Measurements from ENCODE around the gene ATRAID.

ATRAID gene

DNA sequence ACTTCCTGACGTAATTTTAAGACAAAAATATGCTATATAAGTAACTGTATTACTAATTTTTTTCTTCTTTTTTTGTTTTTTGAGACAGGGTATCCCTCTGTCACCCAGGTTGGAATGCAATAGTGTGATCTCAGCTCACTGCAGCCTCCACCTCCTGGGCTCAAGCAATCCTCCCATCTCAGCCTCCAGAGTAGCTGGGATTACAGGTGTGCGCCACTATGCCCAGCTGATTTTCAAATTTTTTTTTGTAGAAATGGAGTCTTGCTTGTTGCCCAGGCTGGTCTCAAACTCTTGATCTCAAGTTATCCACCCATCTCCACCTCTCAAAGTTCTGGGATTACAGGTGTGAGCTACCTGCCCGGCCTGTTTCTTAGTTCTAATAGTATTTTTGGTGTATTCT lies 33.4 kb upstream of the ATRAID start:
- Histone ChIP-seq H2BK120ac (ENCODE audit: low read depth, low read length) (no peak overlapping the region), H4K8ac (ENCODE audit: low read depth, low read length) (no peak overlapping the region), H3K79me1 (ENCODE audit: low read length) (no peaks in the 10 kb centered on the region), H3K36me3 (ENCODE audit: control insufficient read depth, insufficient read depth, low read length) (no peaks in the 10 kb centered on the region), H3K4ac (ENCODE audit: low read depth, low read length) (no peak overlapping the region), H2BK5ac (ENCODE audit: low read length) (no peak overlapping the region), H3K18ac (ENCODE audit: low read length) (no peak overlapping the region), H3K23ac (ENCODE audit: low read length) (no peak overlapping the region), H3K9ac (ENCODE audit: low read length) (no peak overlapping the region), H3K27me3 (ENCODE audit: insufficient read depth, low read length, poor library complexity) (no peaks in the 10 kb centered on the region), H4K5ac (ENCODE audit: low read length) (no peak overlapping the region), H2BK15ac (replicated peaks; ENCODE audit: low read depth) (no peak overlapping the region), H3K4me2 (ENCODE audit: low read length) (no peak overlapping the region), H3K4me3 (ENCODE audit: low read length) (no peak overlapping the region), H3K27ac (ENCODE audit: low read depth, low read length) (no peak overlapping the region), H3K56ac (ENCODE audit: low read length) (no peak overlapping the region), H3K79me2 (ENCODE audit: control insufficient read depth, insufficient read depth, low read length) (no peaks in the 10 kb centered on the region), H2AK5ac (ENCODE audit: low read length) (no peak overlapping the region), H3K4me1 (ENCODE audit: control insufficient read depth, low read depth, low read length) (no peaks in the 10 kb centered on the region)
- no peak for DNase-seq
- WGBS (ENCODE audit: extremely low coverage, insufficient coverage, low lambda C conversion rate): no CpG with 5 or more reads among the region's 3 CpGs

DNA sequence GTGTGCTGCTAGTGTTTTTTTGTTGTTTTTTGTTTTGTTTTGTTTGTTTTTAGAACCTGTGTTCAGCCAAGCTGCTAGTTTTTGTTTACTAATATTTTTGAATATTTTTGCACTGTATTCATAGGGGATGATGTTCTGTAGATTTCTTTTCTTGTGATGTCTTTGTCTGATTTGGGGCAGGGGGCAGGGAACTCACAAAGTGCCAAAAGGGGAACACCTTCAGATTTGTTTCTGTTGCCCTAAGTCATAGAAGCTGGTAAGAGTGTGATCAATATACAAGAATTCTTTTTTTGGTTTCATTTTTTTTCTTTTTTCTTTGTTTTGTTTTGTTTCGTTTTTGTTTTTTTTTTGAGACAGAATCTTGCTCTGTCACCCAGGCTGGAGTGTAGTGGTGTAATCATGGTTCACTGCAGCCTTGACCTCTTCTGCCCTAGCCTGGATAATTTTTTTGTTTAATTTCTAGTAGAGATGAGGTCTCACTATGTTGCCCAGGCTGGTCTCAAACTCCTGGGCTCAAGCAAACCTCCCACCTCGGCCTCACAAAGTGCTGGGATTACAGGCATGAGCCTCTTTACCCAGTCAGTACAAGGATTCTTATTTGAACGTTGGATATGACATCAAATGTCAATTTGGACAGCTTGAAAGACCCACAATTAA lies 32.4 kb upstream of the ATRAID start:
- H3K4me1 ChIP-seq (ENCODE audit: control insufficient read depth, low read depth, low read length): no peaks in the 10 kb centered on the region
- WGBS (ENCODE audit: extremely low coverage, insufficient coverage, low lambda C conversion rate): no CpG with 5 or more reads among the region's 3 CpGs
- H2BK15ac ChIP-seq (replicated peaks; ENCODE audit: low read depth): no peak overlapping the region
- no peaks in the 10 kb centered on the region for H3K27me3 ChIP-seq (ENCODE audit: insufficient read depth, low read length, poor library complexity)
- no peak overlapping the region for H3K4me2 ChIP-seq (ENCODE audit: low read length)
- no peak overlapping the region for H3K23ac ChIP-seq (ENCODE audit: low read length)
- no peak overlapping the region for H4K8ac ChIP-seq (ENCODE audit: low read depth, low read length)
- DNase-seq: no peak
- no peak overlapping the region for H3K56ac ChIP-seq (ENCODE audit: low read length)
- H3K79me1 ChIP-seq (ENCODE audit: low read length): no peaks in the 10 kb centered on the region
- H3K4ac ChIP-seq (ENCODE audit: low read depth, low read length): no peak overlapping the region
- no peak overlapping the region for H3K4me3 ChIP-seq (ENCODE audit: low read length)
- H3K18ac ChIP-seq (ENCODE audit: low read length): no peak overlapping the region
- no peaks in the 10 kb centered on the region for H3K36me3 ChIP-seq (ENCODE audit: control insufficient read depth, insufficient read depth, low read length)
- no peak overlapping the region for H3K9ac ChIP-seq (ENCODE audit: low read length)
- H2AK5ac ChIP-seq (ENCODE audit: low read length): no peak overlapping the region
- H2BK120ac ChIP-seq (ENCODE audit: low read depth, low read length): no peak overlapping the region
- H3K27ac ChIP-seq (ENCODE audit: low read depth, low read length): no peak overlapping the region
- no peaks in the 10 kb centered on the region for H3K79me2 ChIP-seq (ENCODE audit: control insufficient read depth, insufficient read depth, low read length)
- no peak overlapping the region for H4K5ac ChIP-seq (ENCODE audit: low read length)
- no peak overlapping the region for H2BK5ac ChIP-seq (ENCODE audit: low read length)

DNA sequence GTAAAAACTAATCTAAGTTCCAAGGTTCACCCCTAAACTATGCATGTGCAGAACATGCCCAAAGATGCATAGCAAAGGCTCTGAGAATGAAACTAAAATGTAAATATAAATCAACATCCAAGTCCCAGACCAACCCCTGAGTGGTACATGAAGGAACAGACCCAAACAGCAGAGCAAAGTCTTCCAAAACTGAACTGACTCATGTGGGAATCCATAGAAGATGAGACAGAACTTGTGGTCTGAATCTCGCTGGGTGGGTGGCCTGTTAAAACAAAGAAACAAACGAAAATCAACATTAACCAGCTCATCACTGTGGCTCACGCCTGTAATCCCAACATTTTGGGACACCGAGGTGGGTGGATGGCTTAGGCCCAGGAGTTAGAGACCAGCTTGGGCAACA lies 29.5 kb upstream of the ATRAID start:
- no peak overlapping the region for H2AK5ac ChIP-seq (ENCODE audit: low read length)
- no peak overlapping the region for H3K4me2 ChIP-seq (ENCODE audit: low read length)
- H3K9ac ChIP-seq (ENCODE audit: low read length): no peak overlapping the region
- H3K23ac ChIP-seq (ENCODE audit: low read length): no peak overlapping the region
- H4K5ac ChIP-seq (ENCODE audit: low read length): no peak overlapping the region
- DNase-seq: no peak
- no peak overlapping the region for H3K27ac ChIP-seq (ENCODE audit: low read depth, low read length)
- no peaks in the 10 kb centered on the region for H3K27me3 ChIP-seq (ENCODE audit: insufficient read depth, low read length, poor library complexity)
- H3K18ac ChIP-seq (ENCODE audit: low read length): no peak overlapping the region
- no peaks in the 10 kb centered on the region for H3K79me1 ChIP-seq (ENCODE audit: low read length)
- H3K4me3 ChIP-seq (ENCODE audit: low read length): no peak overlapping the region
- H2BK5ac ChIP-seq (ENCODE audit: low read length): no peak overlapping the region
- H2BK15ac ChIP-seq (replicated peaks; ENCODE audit: low read depth): no peak overlapping the region
- no peak overlapping the region for H3K56ac ChIP-seq (ENCODE audit: low read length)
- H3K4me1 ChIP-seq (ENCODE audit: control insufficient read depth, low read depth, low read length): no peaks in the 10 kb centered on the region
- no peak overlapping the region for H3K4ac ChIP-seq (ENCODE audit: low read depth, low read length)
- H2BK120ac ChIP-seq (ENCODE audit: low read depth, low read length): no peak overlapping the region
- H3K36me3 ChIP-seq (ENCODE audit: control insufficient read depth, insufficient read depth, low read length): no peaks in the 10 kb centered on the region
- H4K8ac ChIP-seq (ENCODE audit: low read depth, low read length): no peak overlapping the region
- H3K79me2 ChIP-seq (ENCODE audit: control insufficient read depth, insufficient read depth, low read length): no peaks in the 10 kb centered on the region
- no CpG with 5 or more reads among the region's 4 CpGs for WGBS (ENCODE audit: extremely low coverage, insufficient coverage, low lambda C conversion rate)

DNA sequence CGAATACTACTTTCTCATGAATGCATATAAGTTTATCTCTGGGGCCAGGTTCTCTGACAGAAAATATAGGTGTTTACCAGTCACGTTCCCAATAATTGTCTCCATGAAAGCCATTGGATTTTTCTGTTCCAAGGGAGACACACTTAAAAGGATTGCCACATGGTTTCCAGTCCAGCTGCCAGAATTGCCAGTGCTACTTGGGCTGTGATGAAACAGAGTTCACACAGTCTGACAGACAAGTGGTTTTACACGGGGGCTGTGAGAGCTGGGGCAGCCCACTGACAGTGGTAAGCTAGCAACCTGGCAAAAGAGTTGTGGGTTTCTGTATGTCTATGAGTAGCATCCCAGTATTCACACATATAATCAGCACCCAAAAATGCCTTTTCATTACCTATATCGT lies 27.7 kb upstream of the ATRAID start:
- H3K79me1 ChIP-seq (ENCODE audit: low read length): no peaks in the 10 kb centered on the region
- H2BK5ac ChIP-seq (ENCODE audit: low read length): no peak overlapping the region
- WGBS (ENCODE audit: extremely low coverage, insufficient coverage, low lambda C conversion rate): no CpG with 5 or more reads among the region's 4 CpGs
- H2BK15ac ChIP-seq (replicated peaks; ENCODE audit: low read depth): no peak overlapping the region
- no peak overlapping the region for H3K4me2 ChIP-seq (ENCODE audit: low read length)
- H3K27me3 ChIP-seq (ENCODE audit: insufficient read depth, low read length, poor library complexity): no peaks in the 10 kb centered on the region
- no peak overlapping the region for H2BK120ac ChIP-seq (ENCODE audit: low read depth, low read length)
- no peaks in the 10 kb centered on the region for H3K4me1 ChIP-seq (ENCODE audit: control insufficient read depth, low read depth, low read length)
- H3K56ac ChIP-seq (ENCODE audit: low read length): no peak overlapping the region
- no peak for DNase-seq
- no peak overlapping the region for H3K4me3 ChIP-seq (ENCODE audit: low read length)
- H3K18ac ChIP-seq (ENCODE audit: low read length): no peak overlapping the region
- H3K4ac ChIP-seq (ENCODE audit: low read depth, low read length): no peak overlapping the region
- H3K36me3 ChIP-seq (ENCODE audit: control insufficient read depth, insufficient read depth, low read length): no peaks in the 10 kb centered on the region
- H4K5ac ChIP-seq (ENCODE audit: low read length): no peak overlapping the region
- H3K79me2 ChIP-seq (ENCODE audit: control insufficient read depth, insufficient read depth, low read length): no peaks in the 10 kb centered on the region
- H2AK5ac ChIP-seq (ENCODE audit: low read length): no peak overlapping the region
- no peak overlapping the region for H3K23ac ChIP-seq (ENCODE audit: low read length)
- no peak overlapping the region for H3K9ac ChIP-seq (ENCODE audit: low read length)
- H4K8ac ChIP-seq (ENCODE audit: low read depth, low read length): no peak overlapping the region
- no peak overlapping the region for H3K27ac ChIP-seq (ENCODE audit: low read depth, low read length)

DNA sequence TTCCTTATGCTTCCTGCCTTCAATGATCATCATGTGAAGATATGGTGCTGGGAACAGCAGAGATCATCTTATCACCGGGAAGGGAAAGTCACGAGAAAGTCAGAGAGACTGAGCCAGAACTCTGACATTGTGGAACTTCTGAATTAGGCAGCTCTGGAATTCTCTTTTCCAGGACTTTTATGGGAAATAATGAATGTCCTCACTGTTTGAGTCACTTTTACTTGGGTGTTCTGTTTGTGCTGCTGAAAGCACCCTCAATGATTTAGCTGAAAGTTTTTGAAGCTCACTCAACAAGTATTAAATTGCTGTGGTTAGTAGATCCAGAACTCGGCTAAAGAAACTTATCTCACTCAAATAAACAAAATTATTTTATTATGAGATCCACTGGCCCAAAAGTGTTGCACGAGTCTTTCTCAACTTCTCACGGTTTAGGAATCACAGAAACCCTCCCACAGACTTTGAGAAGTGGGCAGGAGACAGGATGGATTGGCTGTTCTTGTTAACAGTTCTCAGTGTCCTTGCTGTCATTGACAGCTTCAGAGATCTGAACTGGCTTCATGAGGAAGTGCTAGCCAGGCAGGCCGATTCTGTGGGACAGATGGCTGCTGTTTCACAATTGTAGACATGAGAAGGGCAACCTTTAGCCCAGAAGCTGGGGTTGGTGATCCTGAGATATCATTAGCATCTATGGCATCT lies 26.4 kb upstream of the ATRAID start:
- no peak overlapping the region for H3K56ac ChIP-seq (ENCODE audit: low read length)
- H3K4me2 ChIP-seq (ENCODE audit: low read length): no peak overlapping the region
- DNase-seq: no peak
- no CpG with 5 or more reads among the region's 6 CpGs for WGBS (ENCODE audit: extremely low coverage, insufficient coverage, low lambda C conversion rate)
- no peak overlapping the region for H3K27ac ChIP-seq (ENCODE audit: low read depth, low read length)
- H3K23ac ChIP-seq (ENCODE audit: low read length): no peak overlapping the region
- no peak overlapping the region for H4K8ac ChIP-seq (ENCODE audit: low read depth, low read length)
- no peaks in the 10 kb centered on the region for H3K4me1 ChIP-seq (ENCODE audit: control insufficient read depth, low read depth, low read length)
- no peak overlapping the region for H4K5ac ChIP-seq (ENCODE audit: low read length)
- H3K79me1 ChIP-seq (ENCODE audit: low read length): no peaks in the 10 kb centered on the region
- H2BK15ac ChIP-seq (replicated peaks; ENCODE audit: low read depth): no peak overlapping the region
- no peaks in the 10 kb centered on the region for H3K27me3 ChIP-seq (ENCODE audit: insufficient read depth, low read length, poor library complexity)
- H3K4ac ChIP-seq (ENCODE audit: low read depth, low read length): no peak overlapping the region
- H3K4me3 ChIP-seq (ENCODE audit: low read length): no peak overlapping the region
- no peaks in the 10 kb centered on the region for H3K36me3 ChIP-seq (ENCODE audit: control insufficient read depth, insufficient read depth, low read length)
- no peak overlapping the region for H2AK5ac ChIP-seq (ENCODE audit: low read length)
- no peak overlapping the region for H3K18ac ChIP-seq (ENCODE audit: low read length)
- no peak overlapping the region for H2BK120ac ChIP-seq (ENCODE audit: low read depth, low read length)
- H2BK5ac ChIP-seq (ENCODE audit: low read length): no peak overlapping the region
- H3K79me2 ChIP-seq (ENCODE audit: control insufficient read depth, insufficient read depth, low read length): no peaks in the 10 kb centered on the region
- H3K9ac ChIP-seq (ENCODE audit: low read length): no peak overlapping the region
